SU-DHL-6 (cell line): ENCODE results near the gene PI16.

Source experiments
- EZH2phosphoT487 ChIP-seq: fragments of 200-600 bp; sonication (generic), shearing (Covaris generic); conservative IDR thresholded peaks from 2 replicates; pipeline ENCODE4 v1.6.1; 2018; ENCODE audit warnings: mild to moderate bottlenecking, antibody characterized with exemption, low read length, moderate library complexity, mixed read lengths
- TF ChIP-seq, protein P1 (sequence below): fragments of 200-600 bp; sonication (generic); IDR thresholded peaks from one replicate; pipeline ENCODE4 v1.5.1; 2017; ENCODE audit warnings: antibody characterized with exemption, mild to moderate bottlenecking, low read length, moderate library complexity; ENCODE audit not compliant: insufficient read depth, poor library complexity, severe bottlenecking

DNA sequence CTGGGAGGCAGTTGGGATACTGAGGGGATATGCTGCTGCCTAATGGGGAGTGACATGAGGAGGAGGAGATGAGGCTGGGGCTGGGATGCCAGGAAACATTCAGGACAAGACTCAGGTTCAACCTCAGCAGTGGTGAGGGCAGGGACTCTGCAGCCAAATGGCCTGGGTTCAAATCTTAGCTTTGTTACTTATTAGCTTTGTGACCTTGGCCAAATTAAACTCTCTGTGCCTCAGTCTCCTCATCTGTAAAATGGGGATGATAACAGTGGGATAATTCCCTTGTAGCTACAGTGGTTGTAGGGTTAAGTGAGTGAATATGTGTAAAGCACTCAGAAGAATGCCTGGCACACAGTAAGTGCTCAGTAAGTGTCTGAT lies 1.9 kb downstream of the PI16 start:
- TF ChIP-seq, protein P1, sequence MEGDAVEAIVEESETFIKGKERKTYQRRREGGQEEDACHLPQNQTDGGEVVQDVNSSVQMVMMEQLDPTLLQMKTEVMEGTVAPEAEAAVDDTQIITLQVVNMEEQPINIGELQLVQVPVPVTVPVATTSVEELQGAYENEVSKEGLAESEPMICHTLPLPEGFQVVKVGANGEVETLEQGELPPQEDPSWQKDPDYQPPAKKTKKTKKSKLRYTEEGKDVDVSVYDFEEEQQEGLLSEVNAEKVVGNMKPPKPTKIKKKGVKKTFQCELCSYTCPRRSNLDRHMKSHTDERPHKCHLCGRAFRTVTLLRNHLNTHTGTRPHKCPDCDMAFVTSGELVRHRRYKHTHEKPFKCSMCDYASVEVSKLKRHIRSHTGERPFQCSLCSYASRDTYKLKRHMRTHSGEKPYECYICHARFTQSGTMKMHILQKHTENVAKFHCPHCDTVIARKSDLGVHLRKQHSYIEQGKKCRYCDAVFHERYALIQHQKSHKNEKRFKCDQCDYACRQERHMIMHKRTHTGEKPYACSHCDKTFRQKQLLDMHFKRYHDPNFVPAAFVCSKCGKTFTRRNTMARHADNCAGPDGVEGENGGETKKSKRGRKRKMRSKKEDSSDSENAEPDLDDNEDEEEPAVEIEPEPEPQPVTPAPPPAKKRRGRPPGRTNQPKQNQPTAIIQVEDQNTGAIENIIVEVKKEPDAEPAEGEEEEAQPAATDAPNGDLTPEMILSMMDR: no peak
- no peak for TF ChIP-seq EZH2phosphoT487
